ENCODE results near the gene MRPL49. TPM values are rescaled to one million over a fixed set of nuclear protein-coding genes. Genes with fewer than 3 reads are reported as not detected.
A peak's percentile ranks its signal among the peaks of the same experiment; 100 is the strongest.

Gene MRPL49
- total and polyA plus RNA-seq, 2 donors (not counting 1 experiment from before 2014, with no cell fraction given): 39.6 to 48.5 TPM

DNA sequence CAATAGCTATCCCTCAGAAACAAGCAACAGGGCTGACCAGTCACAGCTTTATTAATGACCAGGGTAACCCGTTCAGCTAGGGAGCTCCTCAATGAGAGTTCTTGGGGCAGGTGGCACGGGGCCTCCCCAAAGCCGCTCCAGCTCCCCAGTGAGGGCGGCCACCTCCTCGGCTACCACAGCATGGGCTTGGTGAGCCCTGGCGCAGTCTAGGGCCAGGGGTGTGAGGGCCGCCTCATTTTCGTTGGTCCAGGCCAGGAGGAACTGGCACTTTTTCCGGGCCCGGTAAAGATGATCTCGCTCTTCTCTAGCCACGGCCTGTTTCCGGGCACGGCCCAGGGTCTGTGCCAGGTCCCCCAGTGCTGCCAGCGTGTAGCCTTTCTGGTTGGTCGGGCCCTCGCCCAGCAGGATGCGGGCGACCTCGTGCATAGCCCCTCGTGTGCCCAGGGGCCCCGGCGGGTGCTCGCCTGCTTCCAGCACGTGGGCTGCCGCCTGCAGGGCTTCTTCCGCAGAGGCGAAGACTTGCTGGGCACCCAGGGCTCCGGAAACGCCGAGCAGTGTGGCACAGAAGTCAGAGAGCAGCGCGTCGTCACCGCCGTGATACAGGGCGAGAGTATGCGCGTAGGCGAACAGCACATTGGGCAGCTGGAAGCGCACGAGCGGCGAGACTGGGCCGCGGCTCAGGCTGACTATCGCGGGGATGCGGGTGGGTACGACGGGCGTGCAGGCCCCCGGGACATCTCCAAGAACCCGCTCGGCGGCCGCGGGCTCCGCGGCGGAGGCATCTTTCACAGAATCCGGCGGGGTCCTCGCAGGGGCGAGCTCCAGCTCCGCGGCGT, 5.5 kb upstream of the MRPL49 start:
- ATAC-seq (ENCODE audit: low read depth): no peak
- Histone ChIP-seq H3K27me3 (replicated peaks in 1 of 4; ENCODE audit: control extremely low read depth in 1 of 4, control insufficient read depth in 3 of 4, insufficient read depth in 4 of 4, low read length in 3 of 4) (no peaks in the 10 kb centered on the region), H3K79me2 (ENCODE audit: control insufficient read depth, insufficient read depth, low read length) (peaks cover 74% of the 10 kb centered on the region), H2AFZ (ENCODE audit: insufficient read depth, low read depth, low read length, poor library complexity, severe bottlenecking) (peak overlapping the region; percentile 58), H3K4me2 (replicated peaks; ENCODE audit: low read depth, low read length, poor library complexity, severe bottlenecking) (peak overlapping the region; percentile 96), H3K27ac (ENCODE audit: low read length in 2 of 2) (peak overlapping the region; percentile 69 to 87), H3K4me1 (ENCODE audit: control insufficient read depth in 2 of 2, insufficient read depth in 2 of 2, low read length in 2 of 2) (peaks cover 38 to 64% of the 10 kb centered on the region in 2 donors), H3K9me3 (ENCODE audit: control extremely low read depth in 1 of 3, control insufficient read depth in 2 of 3, insufficient read depth in 1 of 3, low read length in 2 of 3) (no peaks in the 10 kb centered on the region), H3K4me3 (ENCODE audit: control extremely low read depth in 1 of 5, extremely low read depth in 1 of 5, insufficient read depth in 1 of 5, low read depth in 2 of 5, low read length in 4 of 5) (peak overlapping the region in 4 of 5 experiments; percentile 75 to 80 (median 80)), H4K20me1 (ENCODE audit: control insufficient read depth, insufficient read depth, low read length, poor library complexity, severe bottlenecking) (peaks cover 31% of the 10 kb centered on the region), H3K36me3 (replicated peaks in 1 of 2; ENCODE audit: control extremely low read depth in 1 of 2, control insufficient read depth in 1 of 2, extremely low read depth in 1 of 2, insufficient read depth in 2 of 2, low read length in 1 of 2) (peaks cover 0 to 42% of the 10 kb centered on the region in 2 experiments), H3K9ac (ENCODE audit: low read length) (peak overlapping the region; percentile 84)
- H3K4me1 Mint-ChIP-seq: peaks cover 68% of the 10 kb centered on the region
- TF ChIP-seq EZH2 (IDR thresholded peaks at IDR 0.05; ENCODE audit: borderline replicate concordance, insufficient read depth, low read depth, low read length, poor library complexity, severe bottlenecking): no peak
- TF ChIP-seq, protein P1, sequence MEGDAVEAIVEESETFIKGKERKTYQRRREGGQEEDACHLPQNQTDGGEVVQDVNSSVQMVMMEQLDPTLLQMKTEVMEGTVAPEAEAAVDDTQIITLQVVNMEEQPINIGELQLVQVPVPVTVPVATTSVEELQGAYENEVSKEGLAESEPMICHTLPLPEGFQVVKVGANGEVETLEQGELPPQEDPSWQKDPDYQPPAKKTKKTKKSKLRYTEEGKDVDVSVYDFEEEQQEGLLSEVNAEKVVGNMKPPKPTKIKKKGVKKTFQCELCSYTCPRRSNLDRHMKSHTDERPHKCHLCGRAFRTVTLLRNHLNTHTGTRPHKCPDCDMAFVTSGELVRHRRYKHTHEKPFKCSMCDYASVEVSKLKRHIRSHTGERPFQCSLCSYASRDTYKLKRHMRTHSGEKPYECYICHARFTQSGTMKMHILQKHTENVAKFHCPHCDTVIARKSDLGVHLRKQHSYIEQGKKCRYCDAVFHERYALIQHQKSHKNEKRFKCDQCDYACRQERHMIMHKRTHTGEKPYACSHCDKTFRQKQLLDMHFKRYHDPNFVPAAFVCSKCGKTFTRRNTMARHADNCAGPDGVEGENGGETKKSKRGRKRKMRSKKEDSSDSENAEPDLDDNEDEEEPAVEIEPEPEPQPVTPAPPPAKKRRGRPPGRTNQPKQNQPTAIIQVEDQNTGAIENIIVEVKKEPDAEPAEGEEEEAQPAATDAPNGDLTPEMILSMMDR (IDR thresholded peaks at IDR 0.05): no peak
- 26% methylated on average over 68 of the region's 68 CpGs for WGBS (ENCODE audit: insufficient coverage)
- POLR2A ChIA-PET: interaction anchor here (0.9 to 7.3 kb wide), 10 partner anchors 9 to 744 kb away, joined by 3 to 160 read pairs (median 4); partner anchors contain the start of genes ARL2, CAPN1, MUS81 and RASGRP2
- no peaks in the 10 kb centered on the region for H3K27me3 Mint-ChIP-seq
- peak overlapping the region; percentile 91 for H3K27ac Mint-ChIP-seq
- no peaks in the 10 kb centered on the region for H3K9me3 Mint-ChIP-seq (ENCODE audit: insufficient read depth)
- peak overlapping the region; percentile 84 for H3K4me3 Mint-ChIP-seq
- CTCF ChIA-PET: interaction anchor here (0.9 to 3.8 kb wide), 9 partner anchors 11 to 269 kb away, joined by 3 to 26 read pairs (median 20); partner anchors contain the start of genes ARL2 and CAPN1
- intact Hi-C loops (cut with micrococcal nuclease): loop anchor here (1.0 to 10.0 kb wide), 9 partner anchors 16 to 498 kb away; partner anchors contain the start of genes ATG2A, CDCA5, MAP3K11 and PCNX3
- peak; percentile 63 for DNase-seq

All from B cell (primary cell).